HEK293 (cell line): ENCODE data around the gene RPL27.

Experiments
- BCL11B ChIP-seq: fragments of 450-650 bp; formaldehyde crosslinking; IDR thresholded peaks from 2 replicates; pipeline ENCODE4 v1.5.1; 2016; ENCODE audit warnings: low read depth, missing biosample characterization, missing genetic modification characterization
- CTCF ChIP-seq: fragments of 450-650 bp; formaldehyde crosslinking; IDR thresholded peaks from 2 replicates; pipeline ENCODE4 v1.5.1; 2016; ENCODE audit warnings: missing biosample characterization, missing genetic modification characterization
- FEZF1 ChIP-seq: fragments of 450-650 bp; formaldehyde crosslinking; IDR thresholded peaks from 2 replicates; pipeline ENCODE4 v1.5.1; 2016; ENCODE audit warnings: missing biosample characterization, missing genetic modification characterization
- HOXD13 ChIP-seq: sonication (generic); formaldehyde crosslinking; IDR thresholded peaks from 2 replicates; pipeline ENCODE4 v1.8.0; 2022; ENCODE audit warnings: missing genetic modification reagents, borderline replicate concordance
- IKZF3 ChIP-seq: fragments of 450-650 bp; IDR thresholded peaks from 2 replicates; pipeline ENCODE4 v1.5.0; 2018; ENCODE audit warnings: missing biosample characterization, mild to moderate bottlenecking, missing genetic modification characterization, moderate library complexity
- KLF17 ChIP-seq: fragments of 450-650 bp; formaldehyde crosslinking; IDR thresholded peaks from 2 replicates; pipeline ENCODE4 v1.5.1; 2016; ENCODE audit warnings: missing biosample characterization, missing genetic modification characterization
- PATZ1 ChIP-seq: fragments of 450-650 bp; formaldehyde crosslinking; IDR thresholded peaks from 2 replicates; pipeline ENCODE4 v1.5.1; 2016; ENCODE audit warnings: missing biosample characterization, missing genetic modification characterization
- RBAK ChIP-seq: fragments of 450-650 bp; formaldehyde crosslinking; IDR thresholded peaks from 2 replicates; pipeline ENCODE4 v1.5.1; 2016; ENCODE audit warnings: missing biosample characterization, missing genetic modification characterization
- SP2 ChIP-seq: fragments of 450-650 bp; formaldehyde crosslinking; IDR thresholded peaks from 2 replicates; pipeline ENCODE4 v1.5.1; 2016; ENCODE audit warnings: missing biosample characterization, missing genetic modification characterization
- TCF7L2 ChIP-seq: IDR thresholded peaks from 2 replicates; pipeline ENCODE4 v1.6.1; 2011; ENCODE audit warnings: low read depth, mild to moderate bottlenecking, inconsistent platforms, low read length, moderate library complexity, borderline replicate concordance
- ZBTB1 ChIP-seq: fragments of 450-650 bp; formaldehyde crosslinking; IDR thresholded peaks from 2 replicates; pipeline ENCODE4 v1.5.1; 2016; ENCODE audit warnings: missing biosample characterization, missing genetic modification characterization
- ZBTB44 ChIP-seq: fragments of 450-650 bp; IDR thresholded peaks from 2 replicates; pipeline ENCODE4 v1.5.1; 2018; ENCODE audit warnings: missing biosample characterization, mild to moderate bottlenecking, missing genetic modification characterization
- ZBTB48 ChIP-seq: fragments of 450-650 bp; formaldehyde crosslinking; IDR thresholded peaks from 2 replicates; pipeline ENCODE4 v1.5.1; 2016; ENCODE audit warnings: missing biosample characterization, missing genetic modification characterization
- ZBTB8A ChIP-seq: fragments of 450-650 bp; formaldehyde crosslinking; IDR thresholded peaks from 2 replicates; pipeline ENCODE4 v1.5.1; 2016; ENCODE audit warnings: missing biosample characterization, missing genetic modification characterization
- ZFHX2 ChIP-seq: fragments of 450-650 bp; formaldehyde crosslinking; conservative IDR thresholded peaks from 2 replicates; pipeline ENCODE4 v1.5.1; 2016; ENCODE audit warnings: missing biosample characterization, missing genetic modification characterization
- ZFP69B ChIP-seq: fragments of 450-650 bp; formaldehyde crosslinking; IDR thresholded peaks from 2 replicates; pipeline ENCODE4 v1.5.1; 2016; ENCODE audit warnings: missing biosample characterization, missing genetic modification characterization
- ZNF112 ChIP-seq: fragments of 450-650 bp; formaldehyde crosslinking; IDR thresholded peaks from 2 replicates; pipeline ENCODE4 v1.5.0; 2017; ENCODE audit warnings: missing biosample characterization, missing genetic modification characterization
- ZNF157 ChIP-seq: fragments of 450-650 bp; formaldehyde crosslinking; IDR thresholded peaks from 2 replicates; pipeline ENCODE4 v1.5.1; 2016; ENCODE audit warnings: missing biosample characterization, missing genetic modification characterization
- ZNF175 ChIP-seq: fragments of 450-650 bp; formaldehyde crosslinking; IDR thresholded peaks from 2 replicates; pipeline ENCODE4 v1.5.1; 2016; ENCODE audit warnings: missing biosample characterization, missing genetic modification characterization
- ZNF211 ChIP-seq: fragments of 450-650 bp; formaldehyde crosslinking; IDR thresholded peaks from 2 replicates; pipeline ENCODE4 v1.5.1; 2016; ENCODE audit warnings: low read depth, missing biosample characterization, missing genetic modification characterization
- ZNF223 ChIP-seq: fragments of 450-650 bp; formaldehyde crosslinking; IDR thresholded peaks from 2 replicates; pipeline ENCODE4 v1.5.1; 2016; ENCODE audit warnings: missing biosample characterization, missing genetic modification characterization
- ZNF24 ChIP-seq: fragments of 450-650 bp; formaldehyde crosslinking; IDR thresholded peaks from 2 replicates; pipeline ENCODE4 v1.5.1; 2016; ENCODE audit warnings: missing biosample characterization, missing genetic modification characterization
- ZNF404 ChIP-seq: fragments of 450-650 bp; formaldehyde crosslinking; IDR thresholded peaks from 2 replicates; pipeline ENCODE4 v1.5.1; 2017; ENCODE audit warnings: missing biosample characterization, missing genetic modification characterization
- ZNF488 ChIP-seq: fragments of 450-650 bp; formaldehyde crosslinking; IDR thresholded peaks from 2 replicates; pipeline ENCODE4 v1.5.1; 2016; ENCODE audit warnings: missing biosample characterization, missing genetic modification characterization
- ZNF549 ChIP-seq: fragments of 450-650 bp; IDR thresholded peaks from 2 replicates; pipeline ENCODE4 v1.5.1; 2018; ENCODE audit warnings: missing biosample characterization, missing genetic modification characterization, mild to moderate bottlenecking, inconsistent platforms, moderate library complexity
- ZNF561 ChIP-seq: fragments of 450-650 bp; IDR thresholded peaks from 2 replicates; pipeline ENCODE4 v1.5.1; 2018; ENCODE audit warnings: missing biosample characterization, missing genetic modification characterization, borderline replicate concordance
- ZNF626 ChIP-seq: fragments of 450-650 bp; sonication (Bioruptor Pico); formaldehyde crosslinking; IDR thresholded peaks from 2 replicates; pipeline ENCODE4 v1.5.1; 2018; ENCODE audit warnings: missing biosample characterization, missing genetic modification characterization, inconsistent platforms
- ZNF776 ChIP-seq: fragments of 450-650 bp; formaldehyde crosslinking; IDR thresholded peaks from 2 replicates; pipeline ENCODE4 v1.5.0; 2017; ENCODE audit warnings: missing biosample characterization, missing genetic modification characterization, borderline replicate concordance
- ZNF777 ChIP-seq: fragments of 450-650 bp; formaldehyde crosslinking; IDR thresholded peaks from 2 replicates; pipeline ENCODE4 v1.5.1; 2017; ENCODE audit warnings: missing biosample characterization, missing genetic modification characterization, borderline replicate concordance
- ZNF837 ChIP-seq: fragments of 450-650 bp; formaldehyde crosslinking; IDR thresholded peaks from 2 replicates; pipeline ENCODE4 v1.5.1; 2016; ENCODE audit warnings: missing biosample characterization, missing genetic modification characterization

The RPL27 gene

GRCh38 chr17:43006639-43007551, 8.7 kb downstream of the RPL27 start, which contains the start of gene IFI35 (continued):
- TF ChIP-seq ZBTB44 (tag by site-specific recombination) (no peak), ZBTB8A (tag by site-specific recombination) (0 out of 2 replicates have a peak, but pooled peaks have one; percentile 25), CTCF (tag by site-specific recombination) (peak; percentile 76), ZNF626 (tag by site-specific recombination) (no peak), ZNF223 (tag by site-specific recombination) (no peak), ZNF561 (tag by site-specific recombination) (0 out of 2 replicates have a peak, but pooled peaks have one; percentile 26), ZBTB48 (peak; percentile 62), FEZF1 (tag by site-specific recombination) (no peak), ZNF24 (tag by site-specific recombination) (0 out of 2 replicates have a peak, but pooled peaks have one; percentile 37), IKZF3 (tag by site-specific recombination) (peak; percentile 53; the same call in 1 of the 2 replicates), KLF17 (tag by site-specific recombination) (peak; percentile 45; the same call in 1 of the 2 replicates), ZNF549 (tag by site-specific recombination) (no peak), ZFHX2 (tag by site-specific recombination) (no peak), BCL11B (tag by site-specific recombination) (no peak), ZFP69B (tag by site-specific recombination) (no peak), HOXD13 (CRISPR knock-in tag) (no peak), ZNF157 (no peak), SP2 (tag by site-specific recombination) (no peak), RBAK (tag by site-specific recombination) (no peak), TCF7L2 (no peak), ZNF211 (tag by site-specific recombination) (no peak), ZNF404 (no peak), ZNF777 (tag by site-specific recombination) (no peak), PATZ1 (tag by site-specific recombination) (peak; percentile 55; the same call in 1 of the 2 replicates), ZBTB1 (tag by site-specific recombination) (no peak), ZNF837 (tag by site-specific recombination) (no peak), ZNF776 (tag by site-specific recombination) (no peak), ZNF175 (tag by site-specific recombination) (no peak), ZNF488 (tag by site-specific recombination) (no peak), ZNF112 (tag by site-specific recombination) (no peak)
